Measurements from ENCODE around the gene DSG3. TPM values are rescaled to one million over a fixed set of nuclear protein-coding genes. Genes with fewer than 3 reads are reported as not detected.

Gene DSG3, protein sequence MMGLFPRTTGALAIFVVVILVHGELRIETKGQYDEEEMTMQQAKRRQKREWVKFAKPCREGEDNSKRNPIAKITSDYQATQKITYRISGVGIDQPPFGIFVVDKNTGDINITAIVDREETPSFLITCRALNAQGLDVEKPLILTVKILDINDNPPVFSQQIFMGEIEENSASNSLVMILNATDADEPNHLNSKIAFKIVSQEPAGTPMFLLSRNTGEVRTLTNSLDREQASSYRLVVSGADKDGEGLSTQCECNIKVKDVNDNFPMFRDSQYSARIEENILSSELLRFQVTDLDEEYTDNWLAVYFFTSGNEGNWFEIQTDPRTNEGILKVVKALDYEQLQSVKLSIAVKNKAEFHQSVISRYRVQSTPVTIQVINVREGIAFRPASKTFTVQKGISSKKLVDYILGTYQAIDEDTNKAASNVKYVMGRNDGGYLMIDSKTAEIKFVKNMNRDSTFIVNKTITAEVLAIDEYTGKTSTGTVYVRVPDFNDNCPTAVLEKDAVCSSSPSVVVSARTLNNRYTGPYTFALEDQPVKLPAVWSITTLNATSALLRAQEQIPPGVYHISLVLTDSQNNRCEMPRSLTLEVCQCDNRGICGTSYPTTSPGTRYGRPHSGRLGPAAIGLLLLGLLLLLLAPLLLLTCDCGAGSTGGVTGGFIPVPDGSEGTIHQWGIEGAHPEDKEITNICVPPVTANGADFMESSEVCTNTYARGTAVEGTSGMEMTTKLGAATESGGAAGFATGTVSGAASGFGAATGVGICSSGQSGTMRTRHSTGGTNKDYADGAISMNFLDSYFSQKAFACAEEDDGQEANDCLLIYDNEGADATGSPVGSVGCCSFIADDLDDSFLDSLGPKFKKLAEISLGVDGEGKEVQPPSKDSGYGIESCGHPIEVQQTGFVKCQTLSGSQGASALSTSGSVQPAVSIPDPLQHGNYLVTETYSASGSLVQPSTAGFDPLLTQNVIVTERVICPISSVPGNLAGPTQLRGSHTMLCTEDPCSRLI
- total RNA-seq, result 3.1 TPM

DNA sequence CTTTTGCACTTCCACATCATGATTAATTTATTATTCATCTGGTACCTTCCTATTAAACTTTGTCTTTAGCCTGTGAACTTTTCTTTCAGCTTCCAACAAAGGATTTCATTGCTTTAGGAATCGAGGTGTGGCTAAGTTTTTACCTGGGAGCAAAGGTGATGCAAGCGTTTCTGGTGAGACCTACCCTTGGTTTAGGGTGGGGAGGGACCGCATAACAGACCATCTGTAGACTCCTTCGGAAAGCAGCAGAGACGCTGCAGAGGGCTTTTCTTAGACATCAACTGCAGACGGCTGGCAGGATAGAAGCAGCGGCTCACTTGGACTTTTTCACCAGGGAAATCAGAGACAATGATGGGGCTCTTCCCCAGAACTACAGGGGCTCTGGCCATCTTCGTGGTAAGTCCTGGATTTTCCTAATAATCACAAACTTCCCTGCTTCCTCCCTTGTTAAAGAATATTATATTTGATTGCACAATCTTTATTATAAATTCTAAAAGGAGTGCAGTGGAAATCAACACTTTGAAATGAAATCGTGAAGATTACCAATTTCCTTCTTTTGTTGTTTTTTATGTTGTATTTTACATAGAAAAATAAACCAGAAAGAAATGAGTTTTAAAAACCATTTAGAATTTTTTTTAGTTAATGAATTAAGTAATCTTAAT, at the start of gene DSG3:
TSS of gene DSG3 (plus strand) at position 212 of the 662 bp plus-strand sequence. CDS start at position 349, 137 bp downstream.

DNA sequence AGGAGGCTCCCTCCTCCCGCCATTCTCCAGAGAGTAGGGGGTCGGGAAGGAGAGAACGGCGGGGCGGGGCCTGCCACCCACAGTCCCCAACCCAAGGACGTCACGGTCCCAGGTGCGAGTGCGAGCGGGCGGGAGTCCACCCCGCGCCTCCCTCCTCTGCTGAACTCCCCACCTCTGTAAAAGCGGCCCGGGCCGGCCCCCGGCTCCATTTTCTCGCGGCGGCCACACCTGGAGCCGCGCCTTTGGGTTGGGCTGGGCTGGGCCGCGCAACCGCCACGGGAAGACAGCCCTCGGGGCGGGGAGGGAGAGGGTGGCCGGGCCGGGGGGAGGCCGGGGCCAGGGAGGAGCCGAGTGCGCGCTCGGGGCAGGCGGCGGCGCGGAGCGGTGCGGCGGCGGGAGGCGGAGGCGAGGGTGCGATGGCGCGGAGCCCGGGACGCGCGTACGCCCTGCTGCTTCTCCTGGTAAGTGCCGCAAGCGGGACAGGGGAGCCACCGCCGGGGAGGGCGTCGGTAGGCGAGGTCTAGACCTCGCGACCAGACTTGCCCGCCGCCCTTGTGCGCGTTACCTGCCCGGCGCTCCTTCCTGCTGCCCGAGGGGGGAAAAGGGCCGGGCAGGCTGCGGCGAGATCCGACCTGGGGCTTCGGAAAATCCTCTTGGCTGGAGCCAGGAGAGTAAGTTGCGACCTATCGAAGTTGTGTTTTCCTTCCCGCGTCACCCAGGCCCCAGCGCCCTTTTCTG, 50.5 kb downstream of the DSG3 start, which contains the start of gene DSG2:
TSS of gene DSG2 (plus strand) at position 342 of the 738 bp plus-strand sequence. CDS start at position 417, 75 bp downstream.

Other genes starting within 250 kb of the DSG3 start
- gene DSG1, start 129.6 kb upstream of the DSG3 start, total RNA-seq, result 8.5 TPM
- gene DSG4, start 71.0 kb upstream of the DSG3 start, total RNA-seq, result not detected
- gene DSG2, start 50.4 kb downstream of the DSG3 start, total RNA-seq, result 18.5 TPM
- 86.6 TPM for gene TTR, start 144.1 kb downstream of the DSG3 start, total RNA-seq
- 11.7 TPM for gene B4GALT6, start 236.8 kb downstream of the DSG3 start, total RNA-seq

All from camera-type eye (tissue), 1 donor.